ENCODE results near the gene ZWINT.

DNA sequence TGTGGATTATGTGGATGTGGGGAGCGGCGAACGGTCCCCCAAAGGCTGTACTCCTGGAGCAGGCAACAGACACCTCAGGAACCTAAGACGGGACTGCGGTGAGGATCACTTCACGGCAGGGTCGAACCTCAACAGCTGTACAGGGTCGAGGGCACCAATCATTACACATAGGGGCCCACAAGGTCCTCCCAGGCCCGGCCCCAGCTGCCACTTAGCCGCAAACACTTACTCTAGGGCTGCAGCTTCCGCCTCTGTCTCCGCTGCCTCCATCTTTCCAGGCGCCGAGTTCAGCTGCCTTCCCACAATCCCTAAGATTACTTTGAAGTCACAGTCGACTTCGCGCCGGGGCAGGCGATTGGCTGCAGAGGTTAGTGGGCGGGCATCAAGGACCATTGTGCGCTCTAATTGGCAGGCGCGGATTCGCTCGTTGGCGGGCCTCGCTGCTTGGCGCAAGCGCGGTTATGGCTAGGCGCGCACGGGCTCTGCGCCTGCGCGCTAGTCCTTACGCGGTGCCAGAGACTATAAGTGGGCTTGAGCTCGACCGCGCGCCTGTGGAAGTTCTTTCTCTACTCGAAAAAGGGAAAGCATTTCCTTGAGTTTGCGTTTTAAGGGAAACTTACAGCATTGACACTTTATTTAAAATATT, at the start of gene ZWINT:
- TF ChIP-seq, protein P1, sequence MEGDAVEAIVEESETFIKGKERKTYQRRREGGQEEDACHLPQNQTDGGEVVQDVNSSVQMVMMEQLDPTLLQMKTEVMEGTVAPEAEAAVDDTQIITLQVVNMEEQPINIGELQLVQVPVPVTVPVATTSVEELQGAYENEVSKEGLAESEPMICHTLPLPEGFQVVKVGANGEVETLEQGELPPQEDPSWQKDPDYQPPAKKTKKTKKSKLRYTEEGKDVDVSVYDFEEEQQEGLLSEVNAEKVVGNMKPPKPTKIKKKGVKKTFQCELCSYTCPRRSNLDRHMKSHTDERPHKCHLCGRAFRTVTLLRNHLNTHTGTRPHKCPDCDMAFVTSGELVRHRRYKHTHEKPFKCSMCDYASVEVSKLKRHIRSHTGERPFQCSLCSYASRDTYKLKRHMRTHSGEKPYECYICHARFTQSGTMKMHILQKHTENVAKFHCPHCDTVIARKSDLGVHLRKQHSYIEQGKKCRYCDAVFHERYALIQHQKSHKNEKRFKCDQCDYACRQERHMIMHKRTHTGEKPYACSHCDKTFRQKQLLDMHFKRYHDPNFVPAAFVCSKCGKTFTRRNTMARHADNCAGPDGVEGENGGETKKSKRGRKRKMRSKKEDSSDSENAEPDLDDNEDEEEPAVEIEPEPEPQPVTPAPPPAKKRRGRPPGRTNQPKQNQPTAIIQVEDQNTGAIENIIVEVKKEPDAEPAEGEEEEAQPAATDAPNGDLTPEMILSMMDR (IDR thresholded peaks at IDR 0.05), result no peak
- TF ChIP-seq EZH2phosphoT487 (IDR thresholded peaks at IDR 0.05), result no peak
